ENCODE results near the gene ZNF382. TPM values are rescaled to one million over a fixed set of nuclear protein-coding genes. Genes with fewer than 3 reads are reported as not detected.
"Not testable (repeated sequence)": the region's sequence is repeated elsewhere in the genome, so short reads cannot be mapped to it uniquely, and the experiment has no call there.

The ZNF382 gene
- 7.9 TPM for total RNA-seq

- peak; percentile 63 for DNase-seq (ENCODE audit: low spot score)
Measured at GRCh38 chr19:36605101-36605876, at the start of gene ZNF382. ZNF382 (plus strand) TSS chr19:36605313; CDS start chr19:36609915, 4,602 bp downstream.

- DNase-seq (ENCODE audit: low spot score) = no peak
Measured at GRCh38 chr19:36564391-36564790, 40.7 kb upstream of the ZNF382 start.

- DNase-seq (ENCODE audit: low spot score) = no peak
Measured at GRCh38 chr19:36572593-36573019, 32.5 kb upstream of the ZNF382 start.

GRCh38 chr19:36573020-36573894 lies 31.9 kb upstream of the ZNF382 start, which contains the start of gene ZNF529:
ZNF529 (minus strand) TSS chr19:36573292; CDS start chr19:36572346, 946 bp downstream.
- DNase-seq (ENCODE audit: low spot score) = peak; percentile 91

GRCh38 chr19:36573895-36574720 lies 31.0 kb upstream of the ZNF382 start:
- no peak for DNase-seq (ENCODE audit: low spot score)

GRCh38 chr19:36574741-36575140 lies 30.4 kb upstream of the ZNF382 start:
- no peak for DNase-seq (ENCODE audit: low spot score)

GRCh38 chr19:36577271-36577996 lies 27.7 kb upstream of the ZNF382 start:
- DNase-seq (ENCODE audit: low spot score) = no peak

GRCh38 chr19:36579255-36579654 lies 25.9 kb upstream of the ZNF382 start:
- DNase-seq (ENCODE audit: low spot score) = no peak

- DNase-seq (ENCODE audit: low spot score) = not testable (repeated sequence)
Measured at GRCh38 chr19:36602681-36603080, 2.4 kb upstream of the ZNF382 start.

- DNase-seq (ENCODE audit: low spot score) = peak; percentile 54
Measured at GRCh38 chr19:36604656-36605100, 435 bp upstream of the ZNF382 start.

- DNase-seq (ENCODE audit: low spot score) = no peak
Measured at GRCh38 chr19:36605877-36606478, 865 bp downstream of the ZNF382 start.

GRCh38 chr19:36627057-36627456 lies 21.9 kb downstream of the ZNF382 start:
- no peak for DNase-seq (ENCODE audit: low spot score)

- no peak for DNase-seq (ENCODE audit: low spot score)
Measured at GRCh38 chr19:36635342-36635741, 30.2 kb downstream of the ZNF382 start.

- DNase-seq (ENCODE audit: low spot score) = no peak
Measured at GRCh38 chr19:36638862-36639510, 33.9 kb downstream of the ZNF382 start.

GRCh38 chr19:36646746-36647145 lies 41.6 kb downstream of the ZNF382 start:
- no peak for DNase-seq (ENCODE audit: low spot score)

- no peak for DNase-seq (ENCODE audit: low spot score)
Measured at GRCh38 chr19:36652958-36653357, 47.8 kb downstream of the ZNF382 start.

- no peak for DNase-seq (ENCODE audit: low spot score)
Measured at GRCh38 chr19:36665832-36666231, 60.7 kb downstream of the ZNF382 start.

- no peak for DNase-seq (ENCODE audit: low spot score)
Measured at GRCh38 chr19:36668646-36669045, 63.5 kb downstream of the ZNF382 start.

GRCh38 chr19:36672368-36672767 lies 67.3 kb downstream of the ZNF382 start:
- no peak for DNase-seq (ENCODE audit: low spot score)

GRCh38 chr19:36674201-36674600 lies 69.1 kb downstream of the ZNF382 start:
- DNase-seq (ENCODE audit: low spot score) = no peak
